Skeletal muscle cell (primary cell): Measurements from ENCODE around the gene MYLIP.
"Not testable (repeated sequence)": the region's sequence is repeated elsewhere in the genome, so short reads cannot be mapped to it uniquely, and the experiment has no call there.

Source experiments
- DNase-seq: peaks from one replicate; pipeline ENCODE4 v3.0.0-alpha.2; 2010; ENCODE audit warnings: low read depth
- H3K4me3 ChIP-seq: 2 replicates; pipeline ENCODE4 v1.5.1; 2011; ENCODE audit warnings: low read depth, mild to moderate bottlenecking, control low read depth, low read length, moderate library complexity

The MYLIP gene

DNA sequence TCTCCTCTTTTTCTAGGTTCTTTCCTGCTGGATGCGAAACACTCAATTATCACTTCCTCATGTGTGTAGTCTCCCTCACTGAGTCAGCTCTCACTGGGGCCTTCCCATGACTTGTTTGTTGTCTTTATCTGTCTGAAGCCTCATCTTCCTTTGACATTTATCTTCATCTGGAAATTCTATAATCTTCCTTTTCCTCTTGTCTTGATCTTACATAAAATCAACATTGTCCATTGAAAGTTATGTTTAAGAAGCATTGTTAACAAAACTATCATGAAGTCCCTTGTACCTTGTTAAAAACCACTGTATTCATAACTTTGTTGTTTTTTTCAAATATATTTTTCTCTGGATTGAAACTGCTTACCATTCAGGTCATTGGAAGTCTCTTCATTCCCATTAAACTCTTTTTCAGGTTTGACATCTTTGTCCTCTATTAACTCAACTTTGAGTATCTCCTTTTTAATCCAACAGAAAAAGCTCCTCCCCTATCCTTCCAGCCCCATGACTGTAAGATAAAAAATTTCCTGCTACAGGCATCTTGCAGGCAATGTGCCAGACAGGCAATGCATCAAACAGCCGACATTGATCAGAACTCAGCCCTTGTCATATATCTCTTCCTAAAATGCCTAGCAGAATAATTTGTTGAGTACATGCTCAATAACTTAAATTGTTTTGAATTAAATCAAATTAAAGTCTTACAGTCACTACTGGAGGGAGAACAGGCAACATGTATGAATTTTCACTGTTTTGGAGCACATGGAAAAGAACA, 34.8 kb downstream of the MYLIP start:
- no peak for DNase-seq
- no peak overlapping the region for H3K4me3 ChIP-seq

DNA sequence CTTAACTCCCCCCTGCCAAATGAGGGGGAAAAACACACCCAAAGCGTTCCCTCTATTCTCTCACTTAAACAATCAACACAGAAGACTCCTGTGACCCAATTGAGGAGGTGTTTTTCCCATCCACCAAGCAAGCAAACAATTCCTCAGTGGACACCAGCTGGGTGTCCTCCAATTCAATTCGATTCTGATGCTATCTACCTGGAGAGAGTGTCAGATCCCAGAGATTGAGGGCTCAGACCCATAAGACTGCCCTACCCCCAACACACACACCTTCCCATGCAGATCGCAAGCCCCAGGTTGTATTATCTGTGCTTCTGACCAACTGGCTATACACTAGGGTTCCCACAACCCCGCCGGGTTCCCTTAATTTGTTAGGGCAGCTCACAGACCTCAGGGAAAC, 36.8 kb downstream of the MYLIP start:
- H3K4me3 ChIP-seq, result no peak overlapping the region
- DNase-seq, result no peak

DNA sequence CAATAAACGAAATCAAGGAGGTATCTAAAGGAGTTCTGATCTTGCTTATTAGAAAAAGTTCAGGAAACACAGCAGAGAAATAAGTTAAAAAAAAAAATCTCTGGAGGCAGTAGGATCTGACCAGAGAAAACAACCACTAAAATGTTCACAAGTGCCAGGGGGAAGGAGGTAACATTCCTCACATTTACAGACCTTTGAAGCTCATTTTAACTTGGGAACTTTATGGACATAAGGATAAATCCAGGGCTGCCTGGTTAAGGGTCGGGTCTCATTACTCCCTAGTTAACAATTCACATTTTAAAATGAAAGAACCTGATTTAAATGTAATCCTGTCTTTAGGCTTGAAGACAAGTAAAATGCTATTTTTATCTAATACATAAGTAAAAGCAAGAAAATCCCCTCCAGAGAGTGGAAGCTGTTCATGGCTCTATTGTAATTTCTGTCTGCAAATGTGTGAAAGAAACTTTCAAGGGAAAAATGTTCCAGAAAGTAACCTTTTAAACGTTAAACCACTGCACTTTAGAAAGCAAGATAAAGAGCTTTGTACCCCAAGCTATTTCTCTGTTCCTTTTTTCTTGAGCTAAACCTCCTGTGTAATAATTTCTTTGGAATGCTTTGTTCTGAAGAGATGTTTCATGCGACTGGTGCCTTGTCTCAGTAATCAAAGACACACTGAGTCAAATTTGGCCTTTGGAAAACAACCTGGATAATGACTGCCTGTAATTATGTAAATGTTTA, 38.2 kb downstream of the MYLIP start:
- no peak for DNase-seq
- H3K4me3 ChIP-seq, result no peak overlapping the region

DNA sequence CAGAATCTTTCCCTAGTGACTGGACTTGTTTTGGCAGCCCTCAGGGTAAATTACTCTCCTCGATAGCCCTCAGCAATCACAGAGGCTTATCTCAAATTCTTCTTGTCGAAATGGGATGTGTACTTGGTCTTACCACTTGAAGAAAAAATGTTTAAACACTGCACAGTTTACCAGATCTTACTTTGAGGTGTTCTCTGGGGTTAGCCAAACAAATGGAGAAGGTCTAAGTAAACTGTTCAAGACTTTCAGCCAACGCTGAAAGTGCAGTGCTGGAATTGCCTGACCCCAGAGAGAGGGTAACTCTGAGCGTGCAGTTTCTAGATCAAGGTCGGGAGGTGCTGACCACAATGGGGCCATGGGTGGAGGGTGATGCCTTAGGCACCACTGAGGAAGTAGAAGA, 39.2 kb downstream of the MYLIP start:
- no peak for DNase-seq
- H3K4me3 ChIP-seq, result no peak overlapping the region

DNA sequence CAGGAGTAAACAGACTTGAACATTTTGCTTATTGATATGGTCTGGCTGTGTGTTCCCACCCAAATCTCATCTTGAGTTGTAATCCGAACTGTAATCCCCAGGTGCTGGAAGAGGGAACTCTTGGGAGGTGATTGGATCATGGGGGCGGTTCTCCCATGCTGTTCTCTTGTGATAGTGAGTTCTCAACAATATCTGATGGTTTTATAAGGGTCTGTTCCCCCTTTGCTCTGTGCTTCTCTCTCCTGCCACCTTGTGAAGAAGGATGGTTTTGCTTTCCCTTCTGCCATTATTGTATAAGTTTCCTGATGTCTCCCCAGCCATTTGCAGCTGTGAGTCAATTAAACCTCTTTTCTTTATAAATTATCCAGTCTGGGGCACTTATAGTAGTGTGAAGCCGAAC, 40.0 kb downstream of the MYLIP start:
- H3K4me3 ChIP-seq, result no peak overlapping the region
- peak; percentile 10 for DNase-seq

DNA sequence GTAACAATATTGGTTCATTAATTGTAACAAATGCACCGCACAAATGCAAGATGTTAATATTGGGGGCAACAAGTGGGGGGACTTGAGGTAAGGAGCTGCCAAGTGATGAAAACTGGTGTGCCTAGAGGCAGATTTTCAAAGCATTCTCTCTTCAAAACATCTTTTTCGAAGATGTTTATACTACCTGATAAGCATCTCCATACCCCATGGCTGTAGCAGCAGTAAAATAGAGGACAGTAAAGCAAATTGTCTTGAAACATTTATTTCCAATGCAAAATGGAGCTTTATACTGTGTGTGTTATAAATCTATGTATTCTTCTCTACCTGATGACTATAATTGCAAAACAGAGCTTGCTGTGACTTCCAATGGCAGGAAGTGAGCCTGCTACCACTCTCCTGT, 42.5 kb downstream of the MYLIP start:
- DNase-seq, result no peak
- no peak overlapping the region for H3K4me3 ChIP-seq

DNA sequence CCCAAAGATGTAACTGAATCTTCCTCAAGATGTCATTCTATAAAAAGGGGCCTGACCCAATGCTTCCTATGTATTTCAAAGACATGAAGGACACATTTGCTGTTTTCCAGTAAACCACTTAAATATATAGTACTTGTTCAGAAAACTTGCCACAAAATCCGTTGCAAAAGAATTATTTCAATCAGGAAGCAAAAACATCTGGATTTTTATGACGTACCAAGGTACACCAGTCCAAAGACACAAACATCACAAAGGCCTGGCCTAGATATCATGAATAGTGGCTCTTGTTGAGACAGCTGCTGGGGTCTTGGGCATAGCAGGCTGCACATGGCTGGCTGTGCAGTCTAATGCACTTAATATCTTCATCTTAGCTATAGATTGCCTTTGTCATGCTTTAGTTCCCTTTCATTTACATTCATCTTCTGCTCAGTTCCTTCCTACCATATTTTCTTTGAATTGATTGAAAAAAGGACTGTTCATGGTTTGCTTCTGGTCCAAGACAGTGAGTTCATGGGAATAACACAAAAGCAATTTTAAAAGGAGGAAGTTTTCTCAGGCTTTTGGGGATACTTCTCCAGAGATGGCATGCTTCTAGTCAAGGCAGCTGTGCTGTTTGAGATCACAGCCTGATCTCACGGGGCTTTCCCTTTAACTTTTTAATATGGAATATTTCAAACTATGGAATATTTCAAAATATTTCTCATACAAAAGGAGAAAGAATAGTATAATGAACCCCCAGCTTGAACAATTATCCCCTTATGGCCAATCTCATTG, 44.5 kb downstream of the MYLIP start:
- no peak overlapping the region for H3K4me3 ChIP-seq
- DNase-seq, result no peak

DNA sequence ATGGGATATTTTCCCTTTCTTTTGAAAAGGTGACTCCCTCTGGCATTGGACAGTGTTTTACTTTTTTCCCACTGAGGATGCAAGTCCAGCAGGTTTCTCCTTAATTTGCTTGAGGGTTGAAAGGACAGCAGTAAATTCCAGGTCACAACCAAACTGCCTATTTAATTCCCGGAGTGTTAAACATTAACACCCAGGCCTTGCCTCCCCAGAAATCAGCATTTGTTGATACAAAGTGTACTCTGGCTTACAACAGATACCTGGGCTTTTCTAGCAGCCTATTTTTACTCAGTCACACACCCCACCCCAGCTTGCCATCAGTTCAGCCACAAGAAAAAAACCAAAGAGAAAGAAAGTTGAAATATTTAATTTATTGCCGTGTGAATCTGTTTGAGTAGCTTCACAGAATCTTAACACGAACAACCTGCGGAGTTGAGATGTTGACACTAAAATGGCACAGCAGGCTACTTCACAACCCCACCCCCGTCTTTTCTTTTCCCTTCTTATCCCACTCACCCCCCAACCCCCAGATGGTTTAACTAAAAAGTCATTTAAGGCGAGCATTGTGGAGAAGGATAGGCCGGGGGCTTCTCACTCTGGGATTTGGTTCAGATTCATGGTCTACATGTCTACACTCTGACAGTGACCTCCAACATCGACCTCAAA, 45.7 kb downstream of the MYLIP start:
- H3K4me3 ChIP-seq, result no peak overlapping the region
- no peak for DNase-seq

DNA sequence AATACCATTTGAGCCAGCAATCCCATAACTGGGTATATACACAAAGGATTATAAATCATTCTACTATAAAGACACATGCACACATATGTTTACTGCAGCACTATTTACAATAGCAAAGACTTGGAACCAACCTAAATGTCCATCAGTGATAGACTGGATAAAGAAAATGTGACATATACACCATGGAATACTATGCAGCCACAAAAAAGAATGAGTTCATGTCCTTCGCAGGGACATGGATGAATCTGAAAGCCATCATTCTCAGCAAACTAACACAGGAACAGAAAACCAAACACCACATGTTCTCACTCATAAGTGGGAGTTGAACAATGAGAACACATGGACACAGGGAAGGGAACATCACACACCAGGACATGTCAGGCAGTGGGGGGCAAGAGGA, 47.7 kb downstream of the MYLIP start:
- H3K4me3 ChIP-seq, DNase-seq: not testable (repeated sequence)

DNA sequence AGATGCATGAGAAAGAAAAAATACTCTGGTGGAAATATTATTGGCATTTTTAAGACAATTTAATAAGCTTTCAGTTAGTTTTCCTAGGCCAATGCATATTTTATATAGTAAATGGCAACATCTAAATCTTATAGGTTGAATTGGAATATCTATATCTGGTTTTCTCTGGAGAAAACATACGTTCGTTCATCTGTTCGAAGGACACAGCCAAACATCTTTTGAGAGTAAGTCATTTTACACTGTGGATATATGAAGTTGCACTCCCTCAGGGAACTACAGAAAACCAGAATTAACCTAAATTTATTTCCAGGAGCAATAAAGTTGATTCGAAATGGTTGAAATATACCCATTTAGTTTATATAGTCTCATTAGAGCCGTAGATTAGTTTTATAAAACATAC, 49.0 kb downstream of the MYLIP start:
- no peak for DNase-seq
- no peak overlapping the region for H3K4me3 ChIP-seq

DNA sequence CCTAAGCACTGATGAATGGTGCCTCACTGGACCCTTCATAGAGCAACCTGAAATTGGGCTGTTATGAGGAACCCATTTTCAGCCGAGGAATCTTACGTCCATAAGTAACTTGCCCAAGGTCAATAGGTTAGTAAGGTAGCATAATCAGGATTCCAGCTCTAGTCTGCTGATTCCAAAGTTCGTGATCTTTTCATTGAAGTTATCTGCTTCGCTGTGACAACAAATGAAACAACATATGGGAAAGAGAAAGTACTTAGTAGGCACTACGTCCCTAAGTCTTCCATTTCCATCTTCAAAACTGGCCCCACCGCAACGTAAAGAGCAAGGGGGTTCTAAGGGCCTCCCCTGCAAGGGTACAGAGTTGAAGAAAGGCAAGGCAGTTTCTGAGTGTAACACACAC, 49.5 kb downstream of the MYLIP start:
- H3K4me3 ChIP-seq, result no peak overlapping the region

DNA sequence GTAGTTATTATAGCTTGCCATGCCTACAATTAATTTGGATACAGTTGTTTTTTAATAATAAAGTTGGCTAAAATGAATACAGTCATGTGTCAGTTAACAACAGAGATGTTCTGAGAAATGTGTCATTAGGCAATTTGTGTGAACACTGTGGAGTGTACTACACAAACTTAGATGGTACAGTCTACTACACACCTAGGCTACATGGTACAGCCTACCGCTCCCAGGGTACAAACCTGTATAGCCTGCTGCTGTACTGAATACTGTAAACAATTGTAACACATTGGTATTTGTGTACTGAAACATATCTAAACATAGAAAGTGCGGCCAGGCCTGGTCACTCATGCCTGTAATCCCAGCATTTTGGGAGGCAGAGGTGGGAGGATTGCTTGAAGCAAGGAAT, 50.2 kb downstream of the MYLIP start:
- DNase-seq, result no peak
- no peak overlapping the region for H3K4me3 ChIP-seq

More for the DNA sequence above, 49.5 kb downstream of the MYLIP start:
- DNase-seq, result no peak

DNA sequence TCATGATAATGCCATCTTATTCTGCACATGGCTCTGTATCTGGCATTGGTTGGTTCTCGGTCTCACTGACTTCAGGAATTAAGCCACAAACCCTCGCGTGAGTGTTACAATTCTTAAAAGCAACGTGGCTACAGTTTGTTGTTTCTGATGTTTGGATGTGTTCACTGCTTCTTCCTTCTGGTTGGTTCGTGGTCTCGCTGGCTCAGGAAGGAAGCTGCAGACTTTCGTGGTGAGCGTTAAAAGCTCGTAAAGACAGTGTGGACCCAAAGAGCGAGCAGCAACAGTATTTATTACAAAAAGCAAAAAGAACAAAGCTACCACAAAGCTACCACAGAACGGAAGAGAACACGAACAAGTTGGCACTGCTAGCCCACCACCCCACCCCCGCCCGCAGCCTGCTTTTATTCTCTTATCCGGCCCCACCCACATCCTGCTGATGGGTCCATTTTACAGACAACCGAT, 51.1 kb downstream of the MYLIP start:
- H3K4me3 ChIP-seq, result no peak overlapping the region
- DNase-seq, result no peak

DNA sequence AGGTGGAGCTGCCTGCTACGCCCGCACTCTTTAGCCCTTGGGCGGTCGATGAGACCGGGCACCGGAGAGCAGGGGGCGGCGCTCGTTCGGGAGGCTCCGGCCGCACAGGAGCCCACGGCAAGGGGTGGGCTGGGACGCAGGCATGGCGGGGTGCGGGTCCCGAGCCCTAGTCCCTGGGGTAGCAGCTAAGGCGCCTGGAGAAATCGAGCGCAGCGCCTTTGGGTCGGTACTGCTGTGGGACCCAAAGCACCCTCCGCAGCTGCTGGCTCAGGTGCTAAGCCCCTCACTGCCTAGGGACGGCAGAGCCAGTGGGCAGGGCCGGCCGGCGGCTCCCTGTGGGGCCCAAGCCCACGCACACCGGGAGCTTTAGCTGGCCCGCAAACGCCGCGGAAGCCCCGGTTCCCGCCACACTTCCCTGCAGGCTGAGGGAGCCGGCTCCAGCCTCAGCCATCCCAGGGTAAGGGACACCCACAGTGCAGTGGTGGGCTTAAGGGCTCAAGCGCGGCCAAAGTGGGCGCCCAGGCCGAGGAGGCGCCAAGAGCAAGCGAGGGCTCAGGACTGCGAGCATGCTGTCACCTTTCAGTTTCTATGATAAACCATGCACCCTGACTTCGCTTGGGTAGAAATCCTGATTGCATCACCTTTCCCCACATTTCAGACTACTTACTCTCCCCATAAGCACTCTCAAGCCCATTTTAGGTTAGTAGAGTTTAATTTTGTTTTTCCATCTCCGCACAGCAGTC, 52.0 kb downstream of the MYLIP start:
- DNase-seq, result no peak
- no peak overlapping the region for H3K4me3 ChIP-seq

DNA sequence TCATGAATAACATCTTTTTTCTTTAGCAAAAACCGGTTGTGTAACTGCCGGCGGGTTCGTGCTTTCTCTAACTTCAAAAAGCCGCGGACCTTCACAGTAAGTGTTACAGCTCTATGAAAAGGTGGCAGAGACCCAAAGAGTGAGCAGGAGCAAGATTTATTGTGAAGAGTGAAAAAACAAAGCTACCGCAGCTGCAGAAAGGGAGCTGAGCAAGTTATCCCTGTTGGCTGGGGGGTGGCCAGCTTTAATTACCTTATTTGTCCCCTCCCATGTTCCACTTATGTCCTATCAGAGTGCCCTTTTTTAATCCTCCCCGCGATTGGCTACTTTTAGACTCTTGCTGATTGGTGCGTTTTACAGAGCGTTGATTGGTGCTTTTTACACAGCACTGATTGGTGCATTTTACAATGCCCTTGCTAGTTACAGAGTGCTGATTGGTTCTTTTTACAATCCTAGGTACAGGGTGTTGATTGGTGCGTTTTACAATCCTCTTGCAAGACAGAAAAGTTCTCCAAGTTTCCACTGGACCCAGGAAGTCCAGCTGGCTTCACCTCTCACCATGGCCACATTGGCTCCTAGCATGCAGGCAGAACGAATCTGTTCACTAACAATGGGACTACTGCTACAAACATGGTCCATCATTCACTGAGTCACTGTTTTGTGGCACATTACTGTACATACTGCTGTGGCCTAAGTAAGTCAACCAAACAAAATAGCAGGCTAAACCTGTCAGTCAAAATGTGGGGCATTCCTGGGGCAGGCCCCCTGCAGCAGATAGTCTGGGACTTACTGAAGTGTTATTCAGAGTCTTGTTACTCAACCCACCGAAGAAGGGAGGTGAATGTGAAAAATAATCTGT, 52.8 kb downstream of the MYLIP start:
- no peak overlapping the region for H3K4me3 ChIP-seq
- DNase-seq, result no peak

DNA sequence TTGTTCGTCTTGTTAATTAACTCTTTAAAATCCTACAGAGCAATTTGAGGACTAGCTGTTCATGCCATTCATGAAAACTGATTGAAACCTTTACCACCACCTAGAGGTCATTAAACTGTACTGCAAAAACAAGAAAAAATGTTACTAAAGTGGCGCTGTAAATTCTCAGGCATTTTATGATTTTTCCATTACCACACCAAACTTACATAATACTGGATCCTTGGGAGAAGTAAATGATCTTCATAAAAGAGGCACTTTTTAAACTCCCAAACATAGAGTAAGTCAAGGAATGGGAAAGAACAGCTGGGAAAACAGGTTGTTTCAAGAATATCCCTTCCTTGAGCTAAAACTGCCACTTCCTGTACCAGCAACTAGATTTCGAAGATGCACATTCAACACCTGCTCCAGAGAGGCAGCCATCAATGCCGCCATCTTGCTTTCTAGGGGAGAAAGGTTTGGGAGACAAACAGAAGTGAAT, 54.3 kb downstream of the MYLIP start:
- H3K4me3 ChIP-seq, result no peak overlapping the region
- peak; percentile 14 for DNase-seq

DNA sequence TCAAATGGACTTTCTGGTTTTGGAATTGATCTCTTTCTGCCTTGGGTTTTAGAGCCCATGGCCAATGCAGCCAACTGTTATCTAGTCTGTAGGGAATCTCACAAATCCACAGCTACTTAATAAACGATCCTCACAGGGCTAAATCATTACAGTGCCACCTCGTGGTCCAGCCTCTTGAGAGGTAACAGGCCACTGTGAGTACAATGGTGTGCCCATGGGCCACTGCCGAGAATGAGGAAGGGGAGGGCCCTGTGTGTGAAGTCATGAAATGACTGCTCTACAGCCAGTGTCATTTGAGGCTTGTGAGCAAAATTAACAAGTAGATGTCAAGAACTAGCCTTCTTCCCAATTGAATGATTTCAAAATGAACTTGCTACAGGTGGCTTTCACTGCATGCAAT, 55.2 kb downstream of the MYLIP start:
- H3K4me3 ChIP-seq, result no peak overlapping the region
- no peak for DNase-seq

DNA sequence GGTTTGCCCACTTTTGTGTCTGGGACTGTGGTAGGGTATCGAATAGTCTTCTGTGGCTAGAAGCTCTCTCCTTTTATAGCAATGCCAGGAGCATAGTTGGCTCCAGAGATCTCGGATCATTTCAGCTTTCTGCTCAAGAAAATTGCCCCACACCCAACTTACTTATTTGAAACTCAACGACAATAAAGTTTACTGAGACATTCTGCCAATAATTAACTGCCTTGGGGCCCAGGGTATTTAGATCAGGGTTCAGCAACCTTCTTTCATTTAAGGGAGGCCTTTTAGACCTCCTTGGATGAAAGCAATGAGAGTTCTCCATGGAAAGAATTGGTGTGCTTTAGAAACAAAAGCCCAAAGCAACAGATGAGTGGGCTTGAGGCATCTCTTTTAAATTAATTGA, 55.7 kb downstream of the MYLIP start:
- DNase-seq, result no peak
- no peak overlapping the region for H3K4me3 ChIP-seq
